ENCODE results near the gene SLC2A8.

The SLC2A8 gene

DNA sequence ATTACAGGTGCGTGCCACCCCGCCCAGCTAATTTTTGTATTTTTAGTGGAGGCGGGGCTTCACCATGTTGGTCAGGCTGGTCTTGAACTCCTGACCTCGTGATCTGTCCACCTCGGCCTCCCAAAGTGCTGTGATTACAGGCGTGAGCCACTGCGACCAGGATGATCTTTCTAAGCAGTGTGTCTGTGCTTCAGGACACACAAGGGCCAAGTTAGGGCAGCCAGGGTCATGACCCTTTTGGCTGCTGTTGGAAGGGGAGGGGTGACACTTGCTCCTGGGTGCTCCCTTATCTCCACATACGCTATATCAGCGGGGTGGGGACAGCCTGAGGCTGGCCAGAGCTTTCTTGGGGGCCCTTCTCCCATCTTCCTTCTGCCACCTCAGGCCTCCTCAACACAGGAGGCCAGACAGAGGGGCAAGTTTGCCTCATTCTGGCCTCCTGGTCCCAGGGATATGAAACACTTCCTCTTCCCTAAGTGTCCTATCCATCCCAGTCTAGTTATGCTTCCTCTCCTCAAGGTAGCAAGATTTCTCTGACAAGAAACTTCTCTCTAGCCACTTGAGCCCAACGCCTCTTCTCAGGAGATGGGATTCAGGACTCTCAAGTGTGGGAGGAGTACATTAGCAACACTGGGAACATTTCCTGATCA, 25.3 kb downstream of the SLC2A8 start:
- Histone ChIP-seq H3K79me1 (ENCODE audit: low read depth, low read length) (peaks cover 8% of the 10 kb centered on the region), H3K4ac (ENCODE audit: low read length) (no peak overlapping the region), H3K4me3 (ENCODE audit: low read length in 2 of 2) (peak overlapping the region in 1 of 2 donors; percentile 87), H3K27me3 (ENCODE audit: control insufficient read depth in 3 of 3, insufficient read depth in 3 of 3, low read depth in 1 of 3, low read length in 3 of 3) (no peaks in the 10 kb centered on the region), H3K23ac (ENCODE audit: low read depth, low read length, poor library complexity) (no peak overlapping the region), H2BK12ac (ENCODE audit: low read length) (no peak overlapping the region), H4K91ac (ENCODE audit: low read depth, low read length, poor library complexity) (no peak overlapping the region), H3K9me3 (replicated peaks in 1 of 2; ENCODE audit: control insufficient read depth in 2 of 2, insufficient read depth in 1 of 2, low read depth in 1 of 2, low read length in 2 of 2) (peaks cover 0 to 2% of the 10 kb centered on the region in 2 donors), H4K8ac (ENCODE audit: low read depth, low read length) (no peak overlapping the region), H3K18ac (ENCODE audit: low read length) (no peak overlapping the region), H3K36me3 (replicated peaks in 1 of 2; ENCODE audit: control insufficient read depth in 2 of 2, insufficient read depth in 2 of 2, low read length in 2 of 2) (peaks cover 2 to 6% of the 10 kb centered on the region in 2 donors), H3K27ac (replicated peaks; ENCODE audit: low read length) (no peak overlapping the region), H3K14ac (ENCODE audit: low read length) (no peak overlapping the region), H2BK5ac (ENCODE audit: low read length) (peak overlapping the region; percentile 75), H2BK15ac (ENCODE audit: low read length) (no peak overlapping the region), H3K4me1 (ENCODE audit: control insufficient read depth in 2 of 2, insufficient read depth in 1 of 2, low read depth in 1 of 2, low read length in 2 of 2) (peaks cover 9 to 10% of the 10 kb centered on the region in 2 donors), H3K4me2 (ENCODE audit: insufficient read depth, low read length, poor library complexity, severe bottlenecking) (peak overlapping the region; percentile 59), H2AFZ (ENCODE audit: low read length) (no peak overlapping the region), H3K9ac (ENCODE audit: low read depth, low read length, poor library complexity) (peak overlapping the region; percentile 74), H2BK120ac (ENCODE audit: low read depth, low read length) (no peak overlapping the region), H2AK5ac (ENCODE audit: low read depth, low read length) (peak overlapping the region; percentile 53)
- no peak for DNase-seq (ENCODE audit: low spot score)
- no CpG with 5 or more reads among the region's 10 CpGs for WGBS, 2 donors (ENCODE audit: extremely low coverage in 2 of 2, insufficient read length in 2 of 2, insufficient replicate concordance in 1 of 2)

GRCh38 chr9:127422787-127423186, 25.8 kb downstream of the SLC2A8 start:
- peak overlapping the region; percentile 63 for H3K9ac ChIP-seq (ENCODE audit: low read depth, low read length, poor library complexity)
- no peak overlapping the region for H3K23ac ChIP-seq (ENCODE audit: low read depth, low read length, poor library complexity)
- H3K4me2 ChIP-seq (ENCODE audit: insufficient read depth, low read length, poor library complexity, severe bottlenecking) = peak overlapping the region; percentile 59
- H3K27me3 ChIP-seq (ENCODE audit: control insufficient read depth in 3 of 3, insufficient read depth in 3 of 3, low read depth in 1 of 3, low read length in 3 of 3) = no peaks in the 10 kb centered on the region
- H3K79me1 ChIP-seq (ENCODE audit: low read depth, low read length) = peaks cover 9% of the 10 kb centered on the region
- no peak overlapping the region for H2AFZ ChIP-seq (ENCODE audit: low read length)
- H4K8ac ChIP-seq (ENCODE audit: low read depth, low read length) = no peak overlapping the region
- no peak overlapping the region for H2BK12ac ChIP-seq (ENCODE audit: low read length)
- no peak overlapping the region for H2BK5ac ChIP-seq (ENCODE audit: low read length)
- H3K14ac ChIP-seq (ENCODE audit: low read length) = no peak overlapping the region
- H3K4me1 ChIP-seq (ENCODE audit: control insufficient read depth in 2 of 2, insufficient read depth in 1 of 2, low read depth in 1 of 2, low read length in 2 of 2) = peaks cover 9 to 10% of the 10 kb centered on the region in 2 donors
- H2BK120ac ChIP-seq (ENCODE audit: low read depth, low read length) = no peak overlapping the region
- peaks cover 2 to 11% of the 10 kb centered on the region in 2 donors for H3K36me3 ChIP-seq (replicated peaks in 1 of 2; ENCODE audit: control insufficient read depth in 2 of 2, insufficient read depth in 2 of 2, low read length in 2 of 2)
- H3K4me3 ChIP-seq (ENCODE audit: low read length in 2 of 2) = peak overlapping the region in 1 of 2 donors; percentile 87
- WGBS, 2 donors (ENCODE audit: extremely low coverage in 2 of 2, insufficient read length in 2 of 2, insufficient replicate concordance in 1 of 2) = no CpG with 5 or more reads among the region's 6 CpGs
- H4K91ac ChIP-seq (ENCODE audit: low read depth, low read length, poor library complexity) = no peak overlapping the region
- no peak overlapping the region for H3K27ac ChIP-seq (replicated peaks; ENCODE audit: low read length)
- H3K18ac ChIP-seq (ENCODE audit: low read length) = no peak overlapping the region
- no peak for DNase-seq (ENCODE audit: low spot score)
- peaks cover 0 to 2% of the 10 kb centered on the region in 2 donors for H3K9me3 ChIP-seq (replicated peaks in 1 of 2; ENCODE audit: control insufficient read depth in 2 of 2, insufficient read depth in 1 of 2, low read depth in 1 of 2, low read length in 2 of 2)
- no peak overlapping the region for H2BK15ac ChIP-seq (ENCODE audit: low read length)
- no peak overlapping the region for H2AK5ac ChIP-seq (ENCODE audit: low read depth, low read length)
- H3K4ac ChIP-seq (ENCODE audit: low read length) = no peak overlapping the region

- no CpG with 5 or more reads among the region's 9 CpGs for WGBS, 2 donors (ENCODE audit: extremely low coverage in 2 of 2, insufficient read length in 2 of 2, insufficient replicate concordance in 1 of 2)
- Histone ChIP-seq H3K36me3 (replicated peaks in 1 of 2; ENCODE audit: control insufficient read depth in 2 of 2, insufficient read depth in 2 of 2, low read length in 2 of 2) (peaks cover 4 to 19% of the 10 kb centered on the region in 2 donors), H3K4me2 (ENCODE audit: insufficient read depth, low read length, poor library complexity, severe bottlenecking) (peak overlapping the region; percentile 59), H2BK5ac (ENCODE audit: low read length) (no peak overlapping the region), H3K27ac (replicated peaks; ENCODE audit: low read length) (peak overlapping the region; percentile 55), H2BK120ac (ENCODE audit: low read depth, low read length) (no peak overlapping the region), H4K8ac (ENCODE audit: low read depth, low read length) (no peak overlapping the region), H3K9me3 (replicated peaks in 1 of 2; ENCODE audit: control insufficient read depth in 2 of 2, insufficient read depth in 1 of 2, low read depth in 1 of 2, low read length in 2 of 2) (peaks cover 0 to 2% of the 10 kb centered on the region in 2 donors), H2BK15ac (ENCODE audit: low read length) (no peak overlapping the region), H3K4me1 (ENCODE audit: control insufficient read depth in 2 of 2, insufficient read depth in 1 of 2, low read depth in 1 of 2, low read length in 2 of 2) (peaks cover 9 to 10% of the 10 kb centered on the region in 2 donors), H3K9ac (ENCODE audit: low read depth, low read length, poor library complexity) (no peak overlapping the region), H3K18ac (ENCODE audit: low read length) (no peak overlapping the region), H3K4ac (ENCODE audit: low read length) (no peak overlapping the region), H3K4me3 (ENCODE audit: low read length in 2 of 2) (peak overlapping the region; percentile 87 to 91), H3K79me1 (ENCODE audit: low read depth, low read length) (peaks cover 9% of the 10 kb centered on the region), H2AFZ (ENCODE audit: low read length) (peak overlapping the region; percentile 86), H2AK5ac (ENCODE audit: low read depth, low read length) (no peak overlapping the region), H3K23ac (ENCODE audit: low read depth, low read length, poor library complexity) (no peak overlapping the region), H3K14ac (ENCODE audit: low read length) (no peak overlapping the region), H4K91ac (ENCODE audit: low read depth, low read length, poor library complexity) (no peak overlapping the region), H2BK12ac (ENCODE audit: low read length) (no peak overlapping the region), H3K27me3 (ENCODE audit: control insufficient read depth in 3 of 3, insufficient read depth in 3 of 3, low read depth in 1 of 3, low read length in 3 of 3) (no peaks in the 10 kb centered on the region)
- DNase-seq (ENCODE audit: low spot score) = no peak
Measured at GRCh38 chr9:127423476-127423933, 26.5 kb downstream of the SLC2A8 start.

GRCh38 chr9:127423934-127424675, 27.1 kb downstream of the SLC2A8 start, which contains the start of gene ZNF79:
TSS of gene ZNF79 (plus strand) at chr9:127424382. CDS start at chr9:127424788, 406 bp downstream.
- Histone ChIP-seq H2AK5ac (ENCODE audit: low read depth, low read length) (peak within 1 kb of the TSS; percentile 44), H2BK120ac (ENCODE audit: low read depth, low read length) (no peak within 1 kb of the TSS), H4K91ac (ENCODE audit: low read depth, low read length, poor library complexity) (no peak within 1 kb of the TSS), H3K4me2 (ENCODE audit: insufficient read depth, low read length, poor library complexity, severe bottlenecking) (peak within 1 kb of the TSS; percentile 95), H3K79me1 (ENCODE audit: low read depth, low read length) (peaks cover 9% of the 10 kb centered on the region), H4K8ac (ENCODE audit: low read depth, low read length) (peak within 1 kb of the TSS; percentile 66), H3K4ac (ENCODE audit: low read length) (no peak within 1 kb of the TSS), H2BK5ac (ENCODE audit: low read length) (peak within 1 kb of the TSS; percentile 84), H3K4me1 (ENCODE audit: control insufficient read depth in 2 of 2, insufficient read depth in 1 of 2, low read depth in 1 of 2, low read length in 2 of 2) (peaks cover 9 to 10% of the 10 kb centered on the region in 2 donors), H3K18ac (ENCODE audit: low read length) (peak within 1 kb of the TSS; percentile 92), H3K27ac (replicated peaks; ENCODE audit: low read length) (peak within 1 kb of the TSS; percentile 60), H3K27me3 (ENCODE audit: control insufficient read depth in 3 of 3, insufficient read depth in 3 of 3, low read depth in 1 of 3, low read length in 3 of 3) (no peaks in the 10 kb centered on the region), H3K23ac (ENCODE audit: low read depth, low read length, poor library complexity) (peak within 1 kb of the TSS; percentile 62), H3K4me3 (ENCODE audit: low read length in 2 of 2) (peak within 1 kb of the TSS; percentile 87 to 91), H3K9me3 (replicated peaks in 1 of 2; ENCODE audit: control insufficient read depth in 2 of 2, insufficient read depth in 1 of 2, low read depth in 1 of 2, low read length in 2 of 2) (peaks cover 0 to 2% of the 10 kb centered on the region in 2 donors), H2AFZ (ENCODE audit: low read length) (peak within 1 kb of the TSS; percentile 86), H2BK15ac (ENCODE audit: low read length) (no peak within 1 kb of the TSS), H3K14ac (ENCODE audit: low read length) (no peak within 1 kb of the TSS), H2BK12ac (ENCODE audit: low read length) (no peak within 1 kb of the TSS), H3K36me3 (replicated peaks in 1 of 2; ENCODE audit: control insufficient read depth in 2 of 2, insufficient read depth in 2 of 2, low read length in 2 of 2) (peaks cover 5 to 25% of the 10 kb centered on the region in 2 donors), H3K9ac (ENCODE audit: low read depth, low read length, poor library complexity) (peak within 1 kb of the TSS; percentile 96)
- DNase-seq (ENCODE audit: low spot score) = peak; percentile 89
- no CpG with 5 or more reads among the region's 54 CpGs for WGBS, 2 donors (ENCODE audit: extremely low coverage in 2 of 2, insufficient read length in 2 of 2, insufficient replicate concordance in 1 of 2)
